Thoracic aorta (tissue), 2 donors: Measurements from ENCODE around the gene ZNF689. TPM values are rescaled to one million over a fixed set of nuclear protein-coding genes. Genes with fewer than 3 reads are reported as not detected.
A peak's percentile ranks its signal among the peaks of the same experiment; 100 is the strongest.

Source experiments
- ATAC-seq: fragments of 150-250 bp; one replicate; pipeline ENCODE4 v1.8.0; 2017; ENCODE audit warnings: low read depth; ENCODE audit not compliant: insufficient number of reproducible peaks, low FRiP score
- DNase-seq: peaks from one replicate; pipeline ENCODE4 v3.0.0-alpha.2; 2020; ENCODE audit warnings: low spot score
- H3K27ac ChIP-seq, 2 donors: fragments of 200-600 bp; sonication (generic); 1 replicate in 1 of 2; 2 replicates in 1 of 2; pipeline ENCODE4 v1.5.1; 2016; ENCODE audit warnings: mild to moderate bottlenecking in 2 of 2, moderate library complexity in 2 of 2
- H3K27me3 ChIP-seq: fragments of 200-600 bp; sonication (generic); replicated peaks from 2 replicates; pipeline ENCODE4 v1.6.0; 2016; ENCODE audit warnings: mild to moderate bottlenecking; ENCODE audit not compliant: insufficient read depth
- H3K36me3 ChIP-seq: fragments of 200-600 bp; sonication (generic); one replicate; pipeline ENCODE4 v1.5.1; 2016
- H3K4me1 ChIP-seq, 2 donors: fragments of 200-600 bp; sonication (generic); 1 replicate in 1 of 2; 2 replicates in 1 of 2; pipeline versions ENCODE4 v1.5.1 to v1.6.0; 2016; ENCODE audit warnings: low read depth in 2 of 2, mild to moderate bottlenecking in 1 of 2; ENCODE audit not compliant: control insufficient read depth in 1 of 2
- H3K4me3 ChIP-seq: fragments of 200-600 bp; sonication (generic); 2 replicates; pipeline ENCODE4 v1.5.1; 2016; ENCODE audit warnings: mild to moderate bottlenecking
- H3K9me3 ChIP-seq: fragments of 200-600 bp; sonication (generic); 2 replicates; pipeline ENCODE4 v1.5.1; 2016
- total RNA-seq, 2 donors: library from RNA; depleted of rRNA; stranded (reverse); fragments of >200 nt; gene quantifications; one replicate each; pipeline versions ENCODE4 v1.1.0 to v1.2.3, GENCODE V29; 2016
- TF ChIP-seq, protein P1 (sequence below): fragments of 200-600 bp; sonication (generic); IDR thresholded peaks from one replicate; pipeline ENCODE4 v1.5.1; 2019; ENCODE audit warnings: antibody characterized with exemption

Gene ZNF689
- total RNA-seq, 2 donors from 2014 or later: 7.4 to 17.0 TPM

DNA sequence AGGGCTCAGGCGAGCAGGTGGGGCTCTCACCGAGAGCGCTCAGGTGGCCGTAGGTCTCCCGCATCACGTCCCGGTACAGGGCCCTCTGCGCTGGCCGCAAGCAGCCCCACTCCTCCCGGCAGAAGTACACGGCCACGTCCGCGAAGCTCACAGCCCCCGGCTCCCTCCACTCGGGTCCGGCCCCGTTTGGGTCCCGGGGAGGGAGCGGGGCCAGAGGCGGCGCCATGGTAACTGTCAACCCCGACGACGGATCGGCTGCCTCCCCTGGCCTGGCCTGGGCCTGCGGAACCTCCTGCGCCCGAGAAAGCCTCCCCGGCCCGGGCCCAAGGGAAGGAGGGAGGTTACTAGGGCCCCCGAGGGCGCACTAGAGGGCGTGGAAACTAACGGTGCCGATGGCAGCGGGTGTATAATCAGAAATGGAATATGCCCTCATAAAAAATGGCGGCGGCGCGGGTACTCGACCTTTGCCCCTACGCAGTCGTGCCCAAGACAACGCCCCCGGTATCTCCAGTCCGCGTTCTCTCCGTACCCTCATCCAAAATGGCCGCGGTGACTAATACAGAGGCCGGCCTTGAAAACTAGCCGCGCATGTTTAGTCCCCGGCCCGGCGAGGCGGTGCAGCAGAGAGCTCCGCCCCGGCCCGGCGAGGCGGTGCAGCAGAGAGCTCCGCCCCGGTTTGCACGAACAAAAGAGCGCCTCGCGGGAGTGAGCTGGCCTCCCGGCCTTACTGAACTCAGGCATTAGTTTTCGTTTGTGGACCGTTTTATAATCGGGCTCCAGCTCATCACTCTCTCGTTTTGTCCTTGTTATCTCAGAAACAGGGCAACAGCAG lies 52.0 kb downstream of the ZNF689 start, which contains the start of gene ZNF764:
Gene ZNF764, minus strand, starts transcription at position 418 of the 832 bp plus-strand sequence. Its CDS starts 192 bp downstream, at position 226.
- Histone ChIP-seq H3K4me1 (peaks cover 8 to 25% of the 10 kb centered on the region in 2 donors), H3K4me3 (peak within 1 kb of the TSS; percentile 84), H3K27me3 (no peaks in the 10 kb centered on the region), H3K9me3 (no peaks in the 10 kb centered on the region), H3K27ac (peak within 1 kb of the TSS; percentile 87 to 95), H3K36me3 (peaks cover 22% of the 10 kb centered on the region)
- DNase-seq: peak; percentile 98
- peak; percentile 98 for ATAC-seq
- TF ChIP-seq, protein P1, sequence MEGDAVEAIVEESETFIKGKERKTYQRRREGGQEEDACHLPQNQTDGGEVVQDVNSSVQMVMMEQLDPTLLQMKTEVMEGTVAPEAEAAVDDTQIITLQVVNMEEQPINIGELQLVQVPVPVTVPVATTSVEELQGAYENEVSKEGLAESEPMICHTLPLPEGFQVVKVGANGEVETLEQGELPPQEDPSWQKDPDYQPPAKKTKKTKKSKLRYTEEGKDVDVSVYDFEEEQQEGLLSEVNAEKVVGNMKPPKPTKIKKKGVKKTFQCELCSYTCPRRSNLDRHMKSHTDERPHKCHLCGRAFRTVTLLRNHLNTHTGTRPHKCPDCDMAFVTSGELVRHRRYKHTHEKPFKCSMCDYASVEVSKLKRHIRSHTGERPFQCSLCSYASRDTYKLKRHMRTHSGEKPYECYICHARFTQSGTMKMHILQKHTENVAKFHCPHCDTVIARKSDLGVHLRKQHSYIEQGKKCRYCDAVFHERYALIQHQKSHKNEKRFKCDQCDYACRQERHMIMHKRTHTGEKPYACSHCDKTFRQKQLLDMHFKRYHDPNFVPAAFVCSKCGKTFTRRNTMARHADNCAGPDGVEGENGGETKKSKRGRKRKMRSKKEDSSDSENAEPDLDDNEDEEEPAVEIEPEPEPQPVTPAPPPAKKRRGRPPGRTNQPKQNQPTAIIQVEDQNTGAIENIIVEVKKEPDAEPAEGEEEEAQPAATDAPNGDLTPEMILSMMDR: no peak

DNA sequence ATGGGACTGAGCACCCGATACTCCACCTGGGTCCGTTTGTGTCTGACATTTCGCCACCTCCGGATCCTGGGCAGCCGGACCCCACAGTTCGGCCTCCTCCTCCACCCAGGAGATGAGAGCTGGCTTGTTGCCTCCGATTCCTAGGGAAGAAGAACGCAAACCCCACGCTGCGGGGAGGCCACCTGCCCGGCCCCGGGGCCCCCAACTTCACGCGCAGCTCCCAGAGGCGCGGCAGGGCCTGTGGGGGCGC lies 52.6 kb downstream of the ZNF689 start:
- no peak for ATAC-seq
- TF ChIP-seq, protein P1: no peak
- Histone ChIP-seq H3K27me3 (no peaks in the 10 kb centered on the region), H3K9me3 (no peaks in the 10 kb centered on the region), H3K4me3 (peak overlapping the region; percentile 84), H3K36me3 (peaks cover 22% of the 10 kb centered on the region), H3K4me1 (peaks cover 8 to 25% of the 10 kb centered on the region in 2 donors), H3K27ac (peak overlapping the region; percentile 87 to 95)
- DNase-seq: no peak

DNA sequence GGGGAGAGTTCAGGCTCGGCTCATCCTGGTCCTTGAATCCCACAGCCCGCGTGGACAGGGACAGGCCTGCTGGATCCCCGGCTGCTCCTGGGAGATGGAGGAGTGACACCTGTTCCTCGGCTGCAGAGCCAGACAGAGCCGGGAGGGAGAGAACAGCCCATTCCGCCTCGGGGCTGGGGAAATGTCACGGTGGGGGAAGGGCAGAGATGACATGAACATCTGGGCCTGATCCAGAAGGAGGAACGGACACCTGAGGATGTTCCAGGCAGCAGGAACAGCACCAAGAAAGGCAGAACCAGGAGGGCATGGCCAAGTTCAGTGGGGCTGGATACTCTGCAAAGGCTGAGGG lies 54.1 kb downstream of the ZNF689 start:
- H3K4me1 ChIP-seq: peaks cover 7 to 20% of the 10 kb centered on the region in 2 donors
- no peak for ATAC-seq
- peaks cover 22% of the 10 kb centered on the region for H3K36me3 ChIP-seq
- no peak overlapping the region for H3K27ac ChIP-seq
- TF ChIP-seq, protein P1: no peak
- H3K4me3 ChIP-seq: no peak overlapping the region
- DNase-seq: no peak
- no peaks in the 10 kb centered on the region for H3K9me3 ChIP-seq
- H3K27me3 ChIP-seq: no peaks in the 10 kb centered on the region

DNA sequence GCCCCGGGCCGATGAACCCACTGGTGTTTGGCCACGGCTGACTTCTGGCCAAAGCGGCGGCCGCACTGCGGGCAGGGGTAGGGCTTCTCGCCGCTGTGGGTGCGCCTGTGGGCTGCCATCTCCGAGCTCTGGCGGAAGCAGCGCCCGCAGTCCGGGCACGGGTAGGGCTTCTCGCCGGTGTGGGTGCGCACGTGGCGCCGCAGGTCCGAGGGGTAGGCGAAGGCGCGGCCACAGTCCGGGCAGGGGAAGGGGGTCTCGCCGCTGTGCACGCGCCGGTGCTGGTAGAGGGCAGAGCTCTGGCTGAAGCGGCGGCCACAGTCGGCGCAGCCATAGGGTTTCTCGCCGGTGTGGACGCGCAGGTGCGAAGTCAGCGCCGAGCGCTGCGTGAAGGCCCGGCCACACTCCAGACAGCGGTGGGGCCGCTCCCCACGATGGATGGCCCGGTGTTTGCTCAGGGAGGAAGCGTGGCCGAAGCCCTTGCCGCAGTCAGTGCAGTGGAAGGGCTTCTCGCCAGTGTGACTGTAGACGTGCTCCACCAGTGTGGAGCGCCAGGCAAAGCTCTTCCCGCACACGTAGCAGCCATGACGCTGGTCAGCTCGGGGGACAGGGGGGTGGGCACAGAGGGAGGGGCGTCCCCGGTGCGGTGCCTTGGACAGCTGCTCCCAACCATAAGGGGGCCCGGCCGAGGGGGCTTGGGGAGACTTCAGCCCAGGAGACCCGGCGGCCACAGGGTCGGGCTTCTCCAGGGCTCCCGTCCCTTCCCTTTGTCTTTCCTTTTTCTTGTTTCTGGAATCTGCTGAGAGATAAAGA lies 54.7 kb downstream of the ZNF689 start:
- DNase-seq: no peak
- no peak overlapping the region for H3K4me3 ChIP-seq
- H3K4me1 ChIP-seq: peaks cover 5 to 17% of the 10 kb centered on the region in 2 donors
- H3K27ac ChIP-seq: no peak overlapping the region
- ATAC-seq: no peak
- no peaks in the 10 kb centered on the region for H3K27me3 ChIP-seq
- TF ChIP-seq, protein P1: no peak
- H3K9me3 ChIP-seq: no peaks in the 10 kb centered on the region
- H3K36me3 ChIP-seq: peaks cover 22% of the 10 kb centered on the region

DNA sequence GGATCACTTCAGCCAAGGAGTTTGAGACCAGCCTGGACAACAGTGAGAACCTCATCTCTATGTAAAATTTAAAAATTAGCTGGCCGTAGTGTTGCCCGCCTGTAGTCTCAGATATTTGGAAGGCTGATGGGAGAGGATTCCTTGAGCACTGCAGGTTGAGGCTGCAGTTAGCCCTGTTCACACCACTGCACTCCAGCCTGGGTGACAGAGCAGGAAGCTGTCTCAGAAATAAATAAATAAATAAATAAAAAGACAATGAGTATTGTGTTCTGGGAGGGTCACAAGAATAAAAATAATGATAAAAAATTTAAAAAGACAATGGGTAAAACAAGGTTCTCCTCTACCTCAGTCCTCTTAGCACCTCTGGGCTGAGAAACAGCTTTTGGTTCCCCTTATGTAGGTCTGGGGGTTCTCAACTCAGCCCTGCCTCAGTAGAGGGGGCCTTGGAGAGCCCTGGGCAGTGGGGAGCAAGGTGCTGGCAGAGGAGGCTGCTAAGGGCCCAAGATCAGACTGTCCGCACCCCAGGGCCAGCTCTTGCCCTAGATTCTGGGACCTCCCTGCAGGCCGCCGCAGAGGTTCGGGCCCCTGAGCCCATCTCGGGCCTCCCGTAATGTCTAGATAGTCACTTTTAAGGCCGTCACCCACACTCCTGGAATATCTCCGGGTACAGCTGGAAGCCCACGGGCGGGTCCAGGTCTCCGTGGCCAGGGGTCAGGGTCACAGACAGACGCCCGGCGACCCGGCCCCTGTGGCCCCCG lies 55.5 kb downstream of the ZNF689 start:
- DNase-seq: no peak
- Histone ChIP-seq H3K4me3 (no peak overlapping the region), H3K36me3 (peaks cover 22% of the 10 kb centered on the region), H3K27me3 (no peaks in the 10 kb centered on the region), H3K9me3 (no peaks in the 10 kb centered on the region), H3K27ac (no peak overlapping the region), H3K4me1 (peaks cover 5 to 17% of the 10 kb centered on the region in 2 donors)
- TF ChIP-seq, protein P1: no peak
- no peak for ATAC-seq
